ENCODE measurements around the gene CEACAM19. TPM values are rescaled to one million over a fixed set of nuclear protein-coding genes. Genes with fewer than 3 reads are reported as not detected.
"Not testable (repeated sequence)": the region's sequence is repeated elsewhere in the genome, so short reads cannot be mapped to it uniquely, and the experiment has no call there.

CEACAM19 gene
- total RNA-seq, 1 experiment from 2014 or later, result not detected

DNA sequence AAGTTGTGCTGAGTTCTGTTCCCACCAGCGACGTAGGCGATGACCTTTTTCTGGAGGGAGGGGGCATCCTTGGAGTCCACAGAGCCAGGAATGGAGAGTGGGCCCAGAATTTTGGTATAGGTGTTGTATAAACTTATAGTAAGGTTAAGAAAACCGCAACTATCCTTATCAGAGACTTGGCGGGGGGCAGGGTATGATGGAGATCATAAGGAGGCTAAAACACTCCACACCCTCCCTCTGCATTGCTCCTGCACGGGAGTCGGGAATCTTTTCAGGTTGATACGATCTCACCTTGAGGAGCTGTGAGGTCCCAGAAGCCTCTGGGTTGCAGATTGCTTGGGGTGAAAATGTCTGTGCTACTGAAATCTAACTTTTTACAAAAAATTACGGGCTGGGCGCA is 6.3 kb upstream of the CEACAM19 start:
- in situ Hi-C loops (cut with HindIII; ENCODE audit: low pct_unique_long_range_greater_than_20kb, low sequenced_read_pairs), result no loop called here
- no peak for DNase-seq (ENCODE audit: low read depth)

DNA sequence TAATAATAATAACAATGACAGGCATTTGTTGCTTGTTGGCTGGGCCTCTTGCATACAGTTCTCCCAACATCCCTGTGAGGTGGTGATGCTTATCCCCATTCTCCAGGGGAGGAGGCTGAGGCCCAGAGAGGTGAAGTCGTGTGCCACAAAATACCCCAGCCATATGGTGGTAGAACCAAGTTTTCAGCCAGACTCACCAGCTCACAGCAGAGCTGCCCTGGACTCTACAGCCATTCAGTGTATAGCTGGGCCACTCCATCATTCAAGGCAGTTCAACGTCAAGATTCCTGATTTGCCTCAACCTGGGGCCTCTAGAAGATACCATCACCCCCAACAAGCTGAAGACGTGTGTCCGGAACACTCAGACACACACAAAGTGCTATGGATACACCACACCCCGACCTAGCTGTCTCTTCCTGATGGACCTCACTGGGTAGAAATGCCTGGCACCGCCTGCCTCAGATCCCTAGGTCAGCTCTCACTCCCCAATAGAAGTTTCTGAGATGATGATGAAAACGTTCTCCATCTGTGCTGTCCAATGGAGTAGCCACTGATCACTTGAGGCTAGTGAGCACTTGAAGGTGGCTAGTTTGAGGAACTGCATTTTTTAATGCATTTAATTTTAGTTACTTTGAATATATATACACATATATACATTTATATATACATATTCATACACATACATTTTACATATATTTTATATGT is 4.3 kb upstream of the CEACAM19 start:
- DNase-seq (ENCODE audit: low read depth), result no peak
- in situ Hi-C loops (cut with HindIII; ENCODE audit: low pct_unique_long_range_greater_than_20kb, low sequenced_read_pairs), result no loop called here

DNA sequence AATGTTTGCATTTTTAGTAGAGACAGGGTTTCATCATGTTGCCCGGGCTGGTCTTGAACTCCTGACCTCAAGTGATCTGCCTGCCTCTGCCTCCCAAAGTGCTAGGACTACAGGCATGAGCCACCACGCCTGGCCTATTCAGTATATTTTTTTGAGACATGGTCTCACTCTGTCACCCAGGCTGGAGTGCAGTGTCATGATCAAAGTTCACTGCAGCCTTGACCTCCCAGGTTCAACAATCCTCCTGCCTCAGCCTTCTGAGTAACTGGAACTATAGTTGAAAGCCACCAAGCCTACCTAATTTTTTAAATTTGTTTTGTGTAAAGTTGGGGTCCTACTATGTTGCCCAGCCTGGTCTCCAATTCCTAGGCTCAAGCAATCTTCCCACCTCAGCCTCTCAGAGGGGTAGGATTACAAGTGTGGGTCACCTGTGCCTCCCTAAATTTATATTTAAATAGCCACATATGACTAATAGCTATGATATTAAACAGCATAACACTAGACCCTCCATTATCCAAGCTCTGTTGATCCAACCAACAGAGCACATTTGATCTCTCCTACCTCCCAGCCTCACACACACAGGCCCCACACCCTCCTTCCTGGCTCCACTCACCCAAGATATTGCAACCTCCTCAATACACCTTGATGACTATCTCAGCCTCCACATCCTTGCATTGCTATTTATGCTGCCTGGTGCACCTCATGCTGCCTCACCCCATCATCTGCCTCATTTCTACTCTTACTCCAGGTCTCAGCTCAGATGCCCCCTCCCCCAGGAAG is 2.1 kb upstream of the CEACAM19 start:
- DNase-seq (ENCODE audit: low read depth), result no peak
- in situ Hi-C loops (cut with HindIII; ENCODE audit: low pct_unique_long_range_greater_than_20kb, low sequenced_read_pairs), result no loop called here

DNA sequence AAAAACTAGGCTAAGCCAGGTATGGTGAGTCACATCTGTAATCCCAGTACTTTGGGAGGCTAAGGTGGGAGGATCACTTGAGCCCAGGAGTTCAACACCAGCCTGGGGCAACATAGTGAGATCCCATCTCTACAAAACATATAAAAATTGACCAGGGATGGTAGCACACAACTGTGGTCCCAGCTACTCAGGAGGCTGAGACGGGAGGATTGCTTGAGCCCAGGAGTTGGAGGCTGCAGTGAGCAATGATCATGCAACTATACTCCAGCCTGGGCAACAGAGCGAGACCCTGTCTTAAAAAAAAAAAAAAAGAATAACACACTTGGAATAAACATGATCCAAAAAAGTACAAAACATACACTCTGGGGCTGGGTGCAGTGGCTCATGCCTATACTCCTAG is 1.3 kb upstream of the CEACAM19 start:
- in situ Hi-C loops (cut with HindIII; ENCODE audit: low pct_unique_long_range_greater_than_20kb, low sequenced_read_pairs); DNase-seq (ENCODE audit: low read depth): not testable (repeated sequence)

DNA sequence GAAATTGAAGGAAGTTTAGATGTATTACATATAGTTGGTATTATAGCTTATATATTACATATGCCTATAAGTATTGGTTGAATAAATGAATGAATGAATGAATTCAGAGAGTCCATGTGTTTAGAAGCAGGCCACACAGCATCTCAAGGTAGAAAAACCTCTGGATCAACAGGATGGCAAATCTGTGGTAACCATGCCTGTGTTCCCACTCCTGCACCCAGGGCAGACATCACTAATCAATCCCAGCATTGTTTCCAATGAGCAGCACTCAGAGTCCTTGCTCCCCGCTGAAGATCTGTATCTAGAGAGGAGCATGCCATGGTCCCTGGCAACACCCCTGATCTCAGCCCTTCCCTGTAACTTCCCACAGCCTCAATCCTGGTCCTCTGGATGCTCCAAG is 944 bp downstream of the CEACAM19 start:
- in situ Hi-C loops (cut with HindIII; ENCODE audit: low pct_unique_long_range_greater_than_20kb, low sequenced_read_pairs), result no loop called here
- DNase-seq (ENCODE audit: low read depth), result no peak

DNA sequence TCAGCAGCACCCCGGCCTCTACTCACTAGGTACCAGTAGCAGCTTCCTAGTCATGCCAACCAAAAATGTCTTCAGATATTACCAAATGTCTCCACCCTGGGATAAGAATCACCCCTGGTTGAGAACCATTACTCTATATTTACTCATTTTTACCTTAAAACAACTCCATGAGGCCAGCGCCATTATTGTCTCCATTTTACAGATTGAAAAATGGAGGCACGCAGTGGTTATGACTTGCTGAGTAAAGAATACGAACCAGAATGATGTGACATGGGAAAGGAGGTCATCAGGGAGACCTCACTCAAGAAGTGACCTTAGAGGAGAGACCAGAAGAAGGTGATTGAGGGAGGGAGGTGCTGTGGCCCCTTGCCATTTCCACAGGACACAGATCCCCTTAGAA is 2.2 kb downstream of the CEACAM19 start:
- DNase-seq (ENCODE audit: low read depth), result no peak
- in situ Hi-C loops (cut with HindIII; ENCODE audit: low pct_unique_long_range_greater_than_20kb, low sequenced_read_pairs), result no loop called here

DNA sequence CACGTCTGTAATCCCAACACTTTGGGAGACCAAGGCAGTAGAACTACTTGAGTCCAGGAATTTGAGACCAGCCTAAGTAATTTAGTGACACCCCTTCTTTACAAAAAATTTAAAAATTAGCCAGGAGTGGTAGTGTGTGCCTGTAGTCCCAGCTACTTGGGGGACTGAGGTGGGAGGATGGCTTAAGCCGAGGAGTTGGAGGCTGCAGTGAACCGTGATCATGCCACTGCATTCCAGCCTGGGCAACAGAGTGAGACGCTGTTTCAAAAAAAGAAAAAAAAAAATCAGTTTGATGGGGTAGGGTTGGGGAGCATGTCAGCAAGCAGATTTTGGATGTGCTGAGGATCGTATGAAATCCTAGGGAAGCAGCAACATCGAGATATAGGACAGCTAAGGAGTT is 4.2 kb downstream of the CEACAM19 start:
- no peak for DNase-seq (ENCODE audit: low read depth)
- in situ Hi-C loops (cut with HindIII; ENCODE audit: low pct_unique_long_range_greater_than_20kb, low sequenced_read_pairs), result no loop called here

DNA sequence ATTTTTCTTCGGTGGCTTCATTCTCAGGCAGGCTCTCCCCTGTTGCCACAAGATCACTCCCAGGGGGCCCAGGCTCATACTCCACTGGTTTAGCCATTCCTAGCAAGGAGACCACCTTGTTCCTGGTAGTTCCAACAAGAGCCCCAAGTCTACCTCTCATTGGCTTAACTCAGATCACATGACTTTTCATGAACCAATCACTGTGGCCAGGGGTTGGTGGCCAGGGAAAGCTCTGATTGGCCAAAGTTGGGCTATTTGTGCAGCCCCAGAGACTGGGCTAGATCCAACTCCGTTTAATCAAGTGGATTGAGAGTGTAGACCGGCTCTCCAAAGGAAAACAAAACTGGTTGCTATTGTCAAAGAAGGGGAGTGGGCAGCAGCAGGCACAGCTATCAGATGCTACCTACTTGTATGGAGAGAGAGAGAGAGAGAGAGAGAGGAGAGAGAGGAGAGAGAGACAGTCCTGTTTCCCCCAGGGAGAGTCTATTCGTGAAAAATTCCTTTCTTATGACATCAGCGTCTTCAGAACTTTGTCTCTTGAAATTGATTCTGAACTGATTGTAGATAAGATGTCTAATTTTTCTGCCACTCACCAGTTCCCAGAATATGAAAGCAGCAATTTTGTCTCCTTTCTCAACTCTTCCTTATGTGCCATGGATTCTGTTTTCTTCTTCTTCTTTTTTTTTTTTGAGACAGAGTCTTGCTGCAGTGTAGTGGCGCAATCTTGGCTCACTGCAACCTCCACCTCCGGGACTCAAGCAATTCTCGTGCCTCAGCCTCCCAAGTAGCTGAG is 5.9 kb downstream of the CEACAM19 start:
- peak; percentile 79 for DNase-seq (ENCODE audit: low read depth)
- in situ Hi-C loops (cut with HindIII; ENCODE audit: low pct_unique_long_range_greater_than_20kb, low sequenced_read_pairs), result no loop called here

DNA sequence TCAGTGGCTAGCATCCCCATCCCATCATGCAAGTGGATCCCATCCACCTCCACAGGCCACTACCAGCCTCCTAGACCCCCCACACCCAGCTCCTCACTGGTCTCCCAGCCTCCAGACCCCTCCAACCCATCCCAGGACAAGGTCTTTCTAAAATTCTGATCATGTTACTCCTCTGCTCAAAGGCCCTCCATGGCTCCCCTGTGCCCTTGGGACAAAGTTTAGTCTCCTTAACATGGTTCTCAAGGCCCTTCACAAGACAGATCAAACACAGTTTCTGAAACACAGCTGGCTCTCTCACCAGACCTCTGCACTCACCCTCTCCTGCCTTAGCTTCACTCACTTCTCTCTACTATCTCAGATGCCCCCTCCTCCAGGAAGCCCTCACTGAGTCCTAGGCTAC is 9.3 kb downstream of the CEACAM19 start:
- no peak for DNase-seq (ENCODE audit: low read depth)
- in situ Hi-C loops (cut with HindIII; ENCODE audit: low pct_unique_long_range_greater_than_20kb, low sequenced_read_pairs), result no loop called here

DNA sequence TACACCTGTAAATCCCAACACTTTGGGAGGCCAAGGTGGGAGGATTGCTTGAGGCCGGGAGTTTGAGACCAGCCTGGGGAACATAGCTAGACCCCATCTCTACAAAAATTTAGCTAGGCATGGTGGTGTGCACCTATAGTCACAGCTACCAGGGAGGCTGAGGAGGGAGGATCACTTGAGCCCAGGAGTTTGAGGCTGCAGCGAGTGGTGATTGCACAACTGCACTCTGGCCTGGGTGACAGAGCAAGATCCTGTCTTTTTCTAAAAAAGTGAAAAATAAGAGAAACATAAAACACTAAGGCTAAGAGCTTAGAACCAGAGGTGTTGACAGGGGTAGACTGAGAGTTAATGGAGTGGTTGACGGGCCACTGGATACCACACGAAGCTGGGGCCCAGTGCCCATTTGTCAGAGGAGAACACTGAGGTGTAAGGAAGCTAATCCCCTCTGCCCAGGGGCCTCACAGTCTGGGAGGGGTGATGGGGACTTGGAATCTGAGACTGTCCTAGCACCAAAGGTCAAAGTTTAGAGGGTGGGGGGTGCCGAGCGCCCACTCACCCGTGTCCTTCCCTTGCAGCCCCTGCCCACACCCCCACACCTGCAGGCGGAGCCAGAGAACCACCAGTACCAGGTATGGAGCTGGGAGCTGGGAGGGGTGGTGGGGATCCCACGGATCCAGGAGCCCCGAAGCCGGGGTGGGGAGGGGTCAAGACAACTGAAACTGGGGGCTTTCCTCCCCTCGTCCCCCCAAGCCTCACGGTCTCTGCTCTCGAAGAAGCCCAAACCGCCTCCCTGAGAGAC is 10.9 kb downstream of the CEACAM19 start:
- in situ Hi-C loops (cut with HindIII; ENCODE audit: low pct_unique_long_range_greater_than_20kb, low sequenced_read_pairs), result no loop called here
- no peak for DNase-seq (ENCODE audit: low read depth)

DNA sequence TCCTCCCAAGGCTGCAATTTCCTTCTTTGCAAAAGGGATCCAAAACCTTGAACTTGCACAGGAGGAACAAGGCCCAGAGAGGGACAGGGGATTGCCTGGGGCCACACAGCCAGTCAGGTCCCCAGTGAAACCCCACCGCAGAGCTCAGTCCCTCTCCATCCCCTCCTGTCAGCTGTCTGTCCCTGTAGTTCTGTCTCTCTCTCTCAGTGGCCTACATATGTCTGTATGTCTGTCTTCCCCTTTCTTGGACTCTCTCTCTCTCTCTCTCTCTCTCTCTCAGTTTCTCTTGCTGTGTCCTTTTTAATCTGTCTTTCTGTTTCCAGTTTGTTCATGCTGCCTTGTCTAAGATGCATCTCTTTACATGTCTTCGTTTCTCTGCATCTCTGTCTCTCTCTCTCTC is 11.5 kb downstream of the CEACAM19 start:
- in situ Hi-C loops (cut with HindIII; ENCODE audit: low pct_unique_long_range_greater_than_20kb, low sequenced_read_pairs), result no loop called here
- no peak for DNase-seq (ENCODE audit: low read depth)

DNA sequence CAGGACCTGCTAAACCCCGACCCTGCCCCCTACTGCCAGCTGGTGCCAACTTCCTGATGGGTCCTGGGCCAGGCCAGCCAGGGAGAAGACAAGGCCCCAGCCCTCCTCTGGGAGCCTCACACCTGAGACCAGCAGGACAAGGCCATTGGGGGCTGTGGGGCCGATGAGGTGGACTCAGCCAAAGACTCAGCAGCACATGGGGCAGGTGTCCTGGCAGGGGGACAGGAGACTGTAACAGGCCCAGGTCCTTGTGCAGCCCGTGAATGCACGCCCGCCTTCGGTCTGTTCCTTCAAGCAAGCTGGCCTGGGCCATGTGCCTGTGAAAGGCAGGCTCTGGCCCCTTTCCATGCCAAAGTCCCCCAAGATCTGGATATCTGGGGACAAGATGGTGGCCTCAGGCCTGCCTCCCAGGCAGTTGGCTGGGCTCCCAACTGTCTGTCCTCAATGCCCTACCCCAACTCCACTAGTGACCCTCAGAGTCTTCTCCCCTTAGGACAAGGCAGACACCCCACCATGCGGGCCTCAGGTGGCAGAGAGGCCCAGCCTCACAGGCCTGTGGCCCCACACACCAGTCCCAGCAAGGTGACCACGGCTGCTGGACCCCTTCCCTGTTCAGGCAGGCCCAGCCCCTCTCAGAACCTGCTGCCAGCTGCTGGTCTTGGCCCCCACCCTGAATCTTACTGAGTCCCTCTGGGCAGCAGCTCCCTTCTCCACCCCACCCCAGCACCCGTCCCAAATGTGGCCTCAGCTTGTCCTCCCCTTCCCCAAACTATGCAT is 12.3 kb downstream of the CEACAM19 start:
- no peak for DNase-seq (ENCODE audit: low read depth)
- in situ Hi-C loops (cut with HindIII; ENCODE audit: low pct_unique_long_range_greater_than_20kb, low sequenced_read_pairs), result no loop called here

DNA sequence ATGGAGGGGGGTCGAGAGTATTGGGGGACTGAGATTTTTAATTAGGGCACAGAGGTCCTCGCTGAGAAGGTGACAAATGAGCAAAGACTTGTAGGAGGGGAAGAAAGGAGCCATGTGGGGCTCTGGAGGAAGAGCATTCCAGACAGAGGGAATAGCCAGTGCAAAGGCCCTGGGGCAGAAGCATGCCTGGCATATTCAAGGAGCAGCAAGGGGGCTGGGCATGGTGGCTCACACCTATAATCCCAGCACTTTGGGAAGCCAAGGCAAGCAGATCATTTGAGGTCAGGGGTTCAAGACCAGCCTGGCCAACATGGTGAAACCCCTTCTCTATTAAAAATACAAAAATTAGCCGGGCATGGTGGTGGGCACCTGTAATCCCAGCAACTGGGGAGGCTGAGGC is 13.1 kb downstream of the CEACAM19 start:
- DNase-seq (ENCODE audit: low read depth); in situ Hi-C loops (cut with HindIII; ENCODE audit: low pct_unique_long_range_greater_than_20kb, low sequenced_read_pairs): not testable (repeated sequence)

DNA sequence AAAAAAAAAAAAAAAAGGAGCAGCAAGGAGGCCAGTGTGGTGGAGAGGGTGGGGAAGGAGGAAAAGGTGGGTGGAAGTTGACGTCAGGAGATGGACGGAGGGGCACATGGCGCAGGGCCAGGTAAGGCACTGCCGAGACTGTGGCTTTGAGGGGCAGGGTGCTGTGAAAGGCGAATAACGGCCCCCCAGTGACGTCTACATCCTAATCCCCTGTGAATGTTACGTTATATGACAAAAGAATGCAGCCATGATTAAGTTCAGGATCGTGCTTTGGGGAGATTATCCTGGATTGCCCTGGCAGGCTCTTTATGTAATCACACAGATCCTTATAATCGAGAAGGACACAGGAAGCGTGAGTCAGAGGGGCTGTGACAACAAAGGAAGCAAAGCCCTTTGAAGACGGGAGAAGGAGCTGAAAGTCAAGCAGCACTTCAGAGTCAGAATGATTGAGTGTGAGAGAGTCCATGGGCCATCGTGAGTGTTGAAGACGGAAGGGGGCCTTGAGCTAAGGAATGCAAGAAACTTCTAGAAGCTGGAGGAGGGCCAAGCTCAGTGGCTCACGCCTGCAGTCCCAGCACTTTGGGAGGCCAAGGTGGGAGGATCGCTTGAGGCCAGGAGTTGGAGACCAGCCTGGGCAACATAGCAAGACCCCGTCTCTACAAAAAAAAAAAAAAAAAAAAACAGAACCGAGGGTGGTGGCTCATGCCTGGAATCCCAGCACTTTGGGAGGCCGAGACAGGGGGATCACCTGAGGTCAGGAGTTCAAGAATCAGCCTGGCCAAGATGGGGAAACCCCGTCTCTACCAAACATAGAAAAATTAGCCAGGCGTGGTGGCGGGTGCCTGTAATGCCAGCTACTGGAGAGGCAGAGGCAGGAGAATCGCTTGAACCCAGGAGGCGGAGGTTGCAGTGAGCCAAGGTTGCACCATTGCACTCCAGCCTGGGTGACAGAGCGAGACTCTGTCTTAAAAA is 13.9 kb downstream of the CEACAM19 start:
- in situ Hi-C loops (cut with HindIII; ENCODE audit: low pct_unique_long_range_greater_than_20kb, low sequenced_read_pairs), result no loop called here

DNA sequence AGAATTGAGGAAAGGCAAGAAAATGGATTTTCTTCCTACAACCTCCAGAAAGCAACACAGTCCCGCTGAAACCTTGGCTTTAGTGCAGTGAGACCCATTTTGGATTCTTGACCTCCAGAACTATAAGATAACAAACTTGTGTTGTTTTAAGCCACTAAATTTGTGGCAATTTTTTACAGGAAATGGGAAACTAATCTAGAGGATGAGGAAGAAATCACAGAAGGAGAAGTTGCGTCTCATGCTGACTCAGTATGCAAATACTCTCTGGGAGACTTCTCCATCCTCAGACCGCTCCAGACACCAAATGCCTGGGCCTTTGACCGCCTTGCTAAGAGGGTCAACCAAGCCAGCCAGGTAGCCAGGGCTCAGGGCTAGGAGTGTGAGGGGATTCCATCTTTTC is 14.6 kb downstream of the CEACAM19 start:
- peak; percentile 54 for DNase-seq (ENCODE audit: low read depth)
- in situ Hi-C loops (cut with HindIII; ENCODE audit: low pct_unique_long_range_greater_than_20kb, low sequenced_read_pairs), result no loop called here

More for the DNA sequence above, 13.9 kb downstream of the CEACAM19 start:
- DNase-seq (ENCODE audit: low read depth), result peak; percentile 58

DNA sequence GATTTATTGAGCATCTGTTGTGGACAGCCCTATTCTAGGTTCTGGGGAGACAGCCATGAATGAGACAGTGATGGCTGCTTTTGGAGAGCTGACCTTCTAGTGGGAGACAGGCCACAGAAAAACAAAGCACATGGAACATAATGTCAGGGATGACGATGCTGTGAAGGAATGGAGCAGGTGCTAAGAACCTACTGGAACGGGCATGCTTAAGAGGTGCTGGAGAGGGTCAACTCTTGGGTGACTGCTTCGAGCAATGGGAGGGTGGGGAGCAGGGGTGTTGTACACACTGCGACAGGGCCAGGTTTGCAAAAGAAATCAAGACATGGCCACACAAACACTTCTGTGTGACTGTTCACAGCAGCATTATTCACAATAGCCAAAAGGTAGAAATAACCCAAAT is 15.6 kb downstream of the CEACAM19 start:
- no peak for DNase-seq (ENCODE audit: low read depth)
- in situ Hi-C loops (cut with HindIII; ENCODE audit: low pct_unique_long_range_greater_than_20kb, low sequenced_read_pairs), result no loop called here

DNA sequence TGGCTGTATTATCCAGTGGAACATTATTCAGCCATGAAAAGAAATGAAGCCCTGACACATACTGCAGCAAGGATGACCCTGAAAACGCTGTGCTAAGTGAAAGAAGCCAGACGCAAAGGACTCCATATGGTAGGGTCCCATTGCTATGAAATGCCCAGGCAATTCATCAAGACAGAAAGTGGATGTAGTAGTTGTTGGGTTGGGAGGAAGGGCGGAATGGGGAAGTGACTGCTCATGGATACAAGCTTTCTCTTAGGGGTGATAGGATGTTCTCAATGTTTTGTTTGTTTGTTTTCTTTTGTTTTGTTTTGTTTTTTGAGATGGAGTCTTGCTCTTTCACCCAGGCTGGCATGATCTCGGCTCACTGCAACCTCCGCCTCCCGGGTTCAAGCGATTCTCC is 16.6 kb downstream of the CEACAM19 start:
- in situ Hi-C loops (cut with HindIII; ENCODE audit: low pct_unique_long_range_greater_than_20kb, low sequenced_read_pairs), result no loop called here
- no peak for DNase-seq (ENCODE audit: low read depth)

Measured in Caki2 (cell line).